Measurements from ENCODE around the gene RAPGEF1. TPM values are rescaled to one million over a fixed set of nuclear protein-coding genes. Genes with fewer than 3 reads are reported as not detected.
A peak's percentile ranks its signal among the peaks of the same experiment; 100 is the strongest.

Gene RAPGEF1
- total and polyA plus RNA-seq, 4 donors = 17.5 to 93.2 (median 54.7) TPM

DNA sequence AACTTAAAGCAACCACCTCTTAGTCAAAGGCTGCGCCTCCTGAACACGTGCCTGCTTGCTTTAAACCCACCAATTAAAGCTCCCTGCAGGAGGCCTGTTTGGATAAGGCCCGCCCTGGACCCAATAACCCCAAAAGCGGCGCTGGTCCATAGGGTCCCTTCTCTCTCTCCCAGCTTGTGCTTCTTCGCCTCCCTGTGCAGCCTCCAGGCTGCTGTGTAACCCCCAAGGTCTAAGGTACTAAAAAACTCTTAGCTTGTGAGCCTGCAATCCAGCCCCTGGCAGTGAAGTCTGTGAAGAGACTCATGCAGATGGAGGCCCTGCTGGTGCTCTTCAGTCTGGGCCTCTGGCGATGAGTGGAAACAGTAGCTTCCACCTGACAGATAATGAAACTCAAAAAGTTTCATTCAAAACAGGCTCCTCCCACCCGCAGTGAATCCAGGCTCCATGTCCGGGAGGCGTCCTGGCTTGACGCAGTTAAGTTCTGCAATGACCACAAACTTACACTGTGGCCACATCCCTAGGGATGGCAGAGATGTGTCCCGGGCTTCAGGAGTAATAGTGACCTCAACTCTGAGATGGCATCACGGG, 97.3 kb downstream of the RAPGEF1 start:
- H3K9me3 ChIP-seq (ENCODE audit: control insufficient read depth, low read length) = no peaks in the 10 kb centered on the region
- DNase-seq (no peak), ATAC-seq (ENCODE audit: low FRiP score) (no peak)
- H3K27ac ChIP-seq (ENCODE audit: low read depth in 1 of 2, low read length in 2 of 2) = peak overlapping the region in 1 of 2 donors; percentile 29
- H3K27me3 ChIP-seq (ENCODE audit: control insufficient read depth in 1 of 2, insufficient read depth in 2 of 2, low read length in 1 of 2) = no peaks in the 10 kb centered on the region
- 93 to 94% methylated on average over 13 of the region's 13 CpGs for WGBS, 2 donors
- no peak overlapping the region for H3K4me3 ChIP-seq (ENCODE audit: low read length in 2 of 2)
- intact Hi-C loops (cut with DNase I) = loop anchor here in 1 of 2 donors (5.0 kb wide), 1 partner anchor 35 kb away; no protein-coding TSS in a partner anchor
- H3K36me3 ChIP-seq (ENCODE audit: control insufficient read depth in 1 of 2, insufficient read depth in 2 of 2, low read length in 1 of 2) = peaks cover 0 to 4% of the 10 kb centered on the region in 2 donors
- peaks cover 0 to 4% of the 10 kb centered on the region in 2 donors for H3K4me1 ChIP-seq (ENCODE audit: control insufficient read depth in 1 of 2, insufficient read depth in 2 of 2, low read length in 2 of 2)

DNA sequence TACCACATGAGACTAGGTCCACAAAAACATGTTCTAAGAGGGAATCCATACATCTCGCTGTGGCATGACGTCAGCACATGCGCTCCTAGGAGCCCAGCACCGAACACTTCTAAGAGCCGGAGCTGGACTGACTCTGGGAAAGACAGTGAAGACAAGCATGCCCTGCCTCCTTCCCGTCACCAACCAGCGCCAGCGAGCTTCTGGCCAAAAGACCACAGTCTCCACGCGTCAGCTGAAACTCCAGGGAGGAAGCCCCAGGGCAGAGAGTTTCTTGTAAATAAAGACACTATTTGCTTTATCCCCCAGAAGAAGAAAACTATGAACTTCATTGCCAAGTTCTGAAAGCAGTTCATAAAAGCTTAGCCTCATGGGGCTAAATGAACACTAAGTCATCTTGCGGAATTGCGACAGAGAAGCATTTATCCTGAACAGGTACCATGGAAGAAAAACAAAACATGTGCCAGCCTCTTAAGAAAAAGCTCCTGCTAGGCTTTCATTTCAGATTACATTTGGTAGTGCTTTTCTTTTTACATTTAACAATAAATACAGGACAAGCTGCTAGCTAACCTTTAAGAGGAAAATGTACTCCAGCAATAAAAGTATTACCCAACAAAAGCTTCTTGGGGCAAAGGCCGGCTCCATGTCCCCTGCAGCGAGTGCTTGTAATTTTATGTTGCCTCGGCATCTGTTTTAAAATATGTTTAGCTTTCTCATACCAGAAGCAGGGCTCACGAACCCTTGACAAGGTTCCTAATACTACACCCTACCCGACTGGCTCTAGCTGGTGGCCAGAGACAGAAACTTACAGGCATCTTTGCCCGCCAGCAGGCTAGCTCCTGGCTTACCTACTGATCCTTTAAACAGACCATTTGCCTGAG, 98.0 kb downstream of the RAPGEF1 start:
- ATAC-seq (ENCODE audit: low FRiP score) (no peak), DNase-seq (peak in 1 of 2 donors; percentile 69)
- peaks cover 0 to 4% of the 10 kb centered on the region in 2 donors for H3K36me3 ChIP-seq (ENCODE audit: control insufficient read depth in 1 of 2, insufficient read depth in 2 of 2, low read length in 1 of 2)
- intact Hi-C loops (cut with DNase I) = loop anchor here in 1 of 2 donors (5.0 kb wide), 1 partner anchor 35 kb away; no protein-coding TSS in a partner anchor
- WGBS, 2 donors = 50 to 58% methylated on average over 18 of the region's 18 CpGs
- no peaks in the 10 kb centered on the region for H3K9me3 ChIP-seq (ENCODE audit: control insufficient read depth, low read length)
- H3K4me1 ChIP-seq (ENCODE audit: control insufficient read depth in 1 of 2, insufficient read depth in 2 of 2, low read length in 2 of 2) = peaks cover 0 to 4% of the 10 kb centered on the region in 2 donors
- H3K4me3 ChIP-seq (ENCODE audit: low read length in 2 of 2) = no peak overlapping the region
- peak overlapping the region in 1 of 2 donors; percentile 29 for H3K27ac ChIP-seq (ENCODE audit: low read depth in 1 of 2, low read length in 2 of 2)
- H3K27me3 ChIP-seq (ENCODE audit: control insufficient read depth in 1 of 2, insufficient read depth in 2 of 2, low read length in 1 of 2) = no peaks in the 10 kb centered on the region

DNA sequence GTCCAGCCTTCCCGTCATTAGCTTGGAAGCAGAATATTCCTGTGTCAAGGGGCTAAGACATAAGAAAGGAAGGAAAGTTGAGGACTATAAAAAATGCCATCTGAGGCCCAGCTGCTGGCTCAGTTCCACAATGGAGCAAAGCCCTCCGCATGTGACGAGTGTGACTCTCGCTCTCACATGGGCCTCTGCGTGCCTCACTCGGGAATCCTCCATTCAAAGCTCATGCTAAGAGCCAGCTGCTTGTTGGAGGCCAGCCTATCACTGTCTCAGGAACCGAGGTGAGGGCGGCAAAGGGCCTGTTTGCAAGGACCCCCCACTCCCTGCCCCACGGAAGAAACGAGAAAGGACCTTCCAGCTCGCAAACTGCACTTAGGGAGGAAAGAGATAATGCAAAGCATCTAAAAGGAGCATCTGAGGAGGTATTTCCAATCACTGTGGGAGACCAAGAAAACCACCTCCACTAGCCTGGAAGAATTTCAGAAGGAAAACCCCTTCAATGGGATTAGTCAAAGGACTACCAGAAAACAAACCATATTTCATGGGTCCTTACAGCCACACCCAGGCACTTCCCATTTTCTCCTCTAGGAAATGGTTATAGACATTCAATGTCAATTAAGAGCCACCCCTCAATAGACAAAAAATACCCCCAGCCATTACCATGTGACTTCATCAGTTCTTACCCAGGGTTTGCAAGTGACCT, 99.3 kb downstream of the RAPGEF1 start:
- peak in 1 of 2 donors; percentile 66 for DNase-seq

DNA sequence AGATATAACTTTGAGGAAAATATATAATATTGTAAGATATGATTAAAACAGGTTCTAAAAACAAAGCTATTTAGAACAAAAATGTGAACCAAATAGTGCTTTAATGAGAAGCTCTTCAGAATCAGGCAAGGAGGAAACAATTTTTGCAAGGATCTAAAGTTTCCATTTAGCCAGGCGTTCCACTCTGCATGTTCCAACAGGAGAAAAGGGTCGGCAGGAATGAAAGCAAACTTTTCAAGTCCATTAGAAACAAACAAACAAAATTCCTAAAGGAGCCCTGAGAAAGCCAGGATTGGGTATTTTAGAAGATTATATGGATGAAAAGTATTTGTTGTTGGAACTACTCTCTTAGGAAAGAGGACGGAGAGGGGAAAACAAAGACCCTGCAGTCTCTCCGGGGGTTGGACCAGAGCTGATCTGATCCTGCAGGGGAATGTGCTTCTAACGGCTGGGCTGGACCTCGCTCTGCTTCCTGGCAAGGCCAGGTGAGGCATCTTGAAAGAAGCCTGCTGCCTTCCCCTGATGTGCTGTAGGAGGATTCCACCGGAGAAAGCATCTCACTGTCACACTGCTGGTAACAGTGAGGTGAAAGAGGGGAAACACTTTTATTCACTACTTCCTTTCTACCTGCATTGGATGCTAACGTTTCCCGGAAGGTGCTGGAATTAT, 100.0 kb downstream of the RAPGEF1 start:
- ATAC-seq (ENCODE audit: low FRiP score) (no peak), DNase-seq (no peak)
- H3K4me1 ChIP-seq (ENCODE audit: control insufficient read depth in 1 of 2, insufficient read depth in 2 of 2, low read length in 2 of 2) = peaks cover 0 to 4% of the 10 kb centered on the region in 2 donors
- 82 to 87% methylated on average over 9 of the region's 9 CpGs for WGBS, 2 donors
- intact Hi-C loops (cut with DNase I) = loop anchor here in 1 of 2 donors (5.0 kb wide), 1 partner anchor 37 kb away; no protein-coding TSS in a partner anchor
- H3K4me3 ChIP-seq (ENCODE audit: low read length in 2 of 2) = no peak overlapping the region
- H3K27me3 ChIP-seq (ENCODE audit: control insufficient read depth in 1 of 2, insufficient read depth in 2 of 2, low read length in 1 of 2) = no peaks in the 10 kb centered on the region
- peaks cover 0 to 4% of the 10 kb centered on the region in 2 donors for H3K36me3 ChIP-seq (ENCODE audit: control insufficient read depth in 1 of 2, insufficient read depth in 2 of 2, low read length in 1 of 2)
- H3K9me3 ChIP-seq (ENCODE audit: control insufficient read depth, low read length) = no peaks in the 10 kb centered on the region
- H3K27ac ChIP-seq (ENCODE audit: low read depth in 1 of 2, low read length in 2 of 2) = no peak overlapping the region

More for the DNA sequence above, 99.3 kb downstream of the RAPGEF1 start:
- Histone ChIP-seq H3K9me3 (ENCODE audit: control insufficient read depth, low read length) (no peaks in the 10 kb centered on the region), H3K27ac (ENCODE audit: low read depth in 1 of 2, low read length in 2 of 2) (no peak overlapping the region), H3K4me3 (ENCODE audit: low read length in 2 of 2) (no peak overlapping the region), H3K36me3 (ENCODE audit: control insufficient read depth in 1 of 2, insufficient read depth in 2 of 2, low read length in 1 of 2) (peaks cover 0 to 4% of the 10 kb centered on the region in 2 donors), H3K4me1 (ENCODE audit: control insufficient read depth in 1 of 2, insufficient read depth in 2 of 2, low read length in 2 of 2) (peaks cover 0 to 4% of the 10 kb centered on the region in 2 donors), H3K27me3 (ENCODE audit: control insufficient read depth in 1 of 2, insufficient read depth in 2 of 2, low read length in 1 of 2) (no peaks in the 10 kb centered on the region)
- WGBS, 2 donors = 77 to 91% methylated on average over 11 of the region's 11 CpGs
- intact Hi-C loops (cut with DNase I) = loop anchor here in 1 of 2 donors (5.0 kb wide), 1 partner anchor 37 kb away; no protein-coding TSS in a partner anchor
- no peak for ATAC-seq (ENCODE audit: low FRiP score)

DNA sequence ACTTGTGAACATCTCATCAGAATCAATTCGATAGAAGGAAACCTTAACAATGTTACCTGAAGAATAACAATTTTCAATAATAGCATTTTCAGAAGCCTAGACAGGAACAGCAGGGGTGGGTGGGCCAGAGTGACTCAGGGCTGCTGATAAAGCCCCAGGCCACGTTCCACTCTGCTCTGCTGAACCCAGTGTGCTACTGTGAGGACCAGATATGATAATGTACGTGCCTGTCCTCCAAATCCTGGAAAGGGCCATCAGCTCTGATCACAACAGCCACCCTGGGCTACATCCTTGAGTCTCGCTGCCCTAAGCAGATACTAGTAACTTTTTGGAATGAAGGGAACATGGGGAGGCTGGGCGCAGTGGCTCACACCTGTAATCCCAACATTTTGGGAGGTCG, 103.3 kb downstream of the RAPGEF1 start:
- no peak overlapping the region for H3K4me3 ChIP-seq (ENCODE audit: low read length in 2 of 2)
- H3K27me3 ChIP-seq (ENCODE audit: control insufficient read depth in 1 of 2, insufficient read depth in 2 of 2, low read length in 1 of 2) = no peaks in the 10 kb centered on the region
- peaks cover 0 to 4% of the 10 kb centered on the region in 2 donors for H3K4me1 ChIP-seq (ENCODE audit: control insufficient read depth in 1 of 2, insufficient read depth in 2 of 2, low read length in 2 of 2)
- ATAC-seq (ENCODE audit: low FRiP score) = no peak
- peaks cover 0 to 3% of the 10 kb centered on the region in 2 donors for H3K36me3 ChIP-seq (ENCODE audit: control insufficient read depth in 1 of 2, insufficient read depth in 2 of 2, low read length in 1 of 2)
- intact Hi-C loops (cut with DNase I) = no loop called here
- WGBS, 2 donors = 87% methylated on average over 6 of the region's 6 CpGs
- no peaks in the 10 kb centered on the region for H3K9me3 ChIP-seq (ENCODE audit: control insufficient read depth, low read length)
- no peak for DNase-seq
- no peak overlapping the region for H3K27ac ChIP-seq (ENCODE audit: low read depth in 1 of 2, low read length in 2 of 2)

DNA sequence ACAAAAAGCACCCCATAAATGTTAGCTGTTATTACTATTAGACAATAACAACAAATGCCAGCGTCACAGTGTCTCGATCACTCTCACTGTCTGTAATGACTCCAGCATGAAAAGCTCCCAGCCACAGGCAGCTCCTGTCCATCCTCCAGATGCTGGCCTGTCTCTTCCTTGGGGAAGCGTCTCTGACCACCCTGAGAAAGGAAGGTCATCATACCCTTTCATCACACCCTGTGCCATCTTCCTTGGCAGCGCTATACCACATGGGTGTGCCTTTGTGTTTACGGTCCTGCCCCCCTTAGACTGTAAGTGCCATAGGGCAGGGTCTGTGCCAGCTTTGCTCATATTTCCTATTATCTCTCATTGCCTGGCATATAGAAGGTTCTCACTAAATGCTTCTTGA, 104.0 kb downstream of the RAPGEF1 start:
- no peaks in the 10 kb centered on the region for H3K9me3 ChIP-seq (ENCODE audit: control insufficient read depth, low read length)
- peak overlapping the region in 1 of 2 donors; percentile 42 for H3K27ac ChIP-seq (ENCODE audit: low read depth in 1 of 2, low read length in 2 of 2)
- 90 to 91% methylated on average over 5 of the region's 5 CpGs for WGBS, 2 donors
- H3K36me3 ChIP-seq (ENCODE audit: control insufficient read depth in 1 of 2, insufficient read depth in 2 of 2, low read length in 1 of 2) = peaks cover 0 to 3% of the 10 kb centered on the region in 2 donors
- ATAC-seq (ENCODE audit: low FRiP score) (no peak), DNase-seq (no peak)
- intact Hi-C loops (cut with DNase I) = no loop called here
- no peaks in the 10 kb centered on the region for H3K27me3 ChIP-seq (ENCODE audit: control insufficient read depth in 1 of 2, insufficient read depth in 2 of 2, low read length in 1 of 2)
- H3K4me3 ChIP-seq (ENCODE audit: low read length in 2 of 2) = no peak overlapping the region
- no peaks in the 10 kb centered on the region for H3K4me1 ChIP-seq (ENCODE audit: control insufficient read depth in 1 of 2, insufficient read depth in 2 of 2, low read length in 2 of 2)

DNA sequence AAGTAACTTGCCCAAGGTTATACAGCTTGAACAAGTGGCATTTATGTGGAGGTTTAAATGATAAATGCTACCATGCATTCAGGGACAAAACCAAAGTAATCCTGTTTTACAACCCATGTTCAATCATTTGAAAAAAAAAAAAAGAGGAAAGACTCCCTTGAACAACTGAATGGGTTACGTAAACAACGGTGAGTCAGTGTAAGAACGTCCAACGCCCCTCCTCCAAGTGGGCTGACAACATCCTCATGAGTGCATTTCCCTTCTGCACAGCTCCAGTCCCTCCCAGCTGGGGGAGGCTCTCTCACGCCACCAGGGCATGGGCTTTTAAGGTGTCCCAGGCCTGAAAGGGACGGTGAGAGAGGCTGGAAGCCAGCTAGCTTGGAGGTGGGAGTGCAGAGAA, 104.6 kb downstream of the RAPGEF1 start:
- ATAC-seq (ENCODE audit: low FRiP score) (peak; percentile 93), DNase-seq (peak; percentile 89 to 92)
- Histone ChIP-seq H3K27me3 (ENCODE audit: control insufficient read depth in 1 of 2, insufficient read depth in 2 of 2, low read length in 1 of 2) (no peaks in the 10 kb centered on the region), H3K36me3 (ENCODE audit: control insufficient read depth in 1 of 2, insufficient read depth in 2 of 2, low read length in 1 of 2) (peaks cover 0 to 3% of the 10 kb centered on the region in 2 donors), H3K4me1 (ENCODE audit: control insufficient read depth in 1 of 2, insufficient read depth in 2 of 2, low read length in 2 of 2) (no peaks in the 10 kb centered on the region), H3K27ac (ENCODE audit: low read depth in 1 of 2, low read length in 2 of 2) (no peak overlapping the region), H3K9me3 (ENCODE audit: control insufficient read depth, low read length) (no peaks in the 10 kb centered on the region), H3K4me3 (ENCODE audit: low read length in 2 of 2) (no peak overlapping the region)
- WGBS, 2 donors = 5 to 16% methylated on average over 6 of the region's 6 CpGs
- intact Hi-C loops (cut with DNase I) = no loop called here

DNA sequence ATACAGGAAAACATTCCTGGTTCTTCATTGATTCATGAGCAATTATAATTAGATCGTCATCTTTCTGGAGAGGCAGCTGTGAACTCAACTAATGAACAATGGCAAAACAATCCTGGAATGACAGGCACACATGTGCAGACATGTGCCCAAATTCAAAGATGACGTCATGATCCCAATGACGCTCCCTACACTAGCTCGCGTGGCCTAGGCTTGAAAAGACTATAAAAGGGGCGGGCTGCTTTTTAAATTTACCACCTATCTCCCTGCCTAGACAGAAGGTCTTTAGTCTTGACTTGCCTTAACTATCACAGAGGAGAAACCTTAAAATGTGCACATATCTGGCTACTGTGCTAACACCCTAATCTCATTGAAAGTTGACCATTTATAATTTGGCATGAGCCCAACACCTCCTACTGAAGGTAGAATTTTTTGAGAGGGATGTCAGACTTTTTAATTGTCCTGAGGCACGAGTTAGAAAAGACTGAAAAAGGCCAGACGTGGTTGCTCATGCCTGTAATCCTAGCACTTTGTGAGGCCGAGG, 106.3 kb downstream of the RAPGEF1 start:
- DNase-seq = no peak

More for the DNA sequence above, 106.3 kb downstream of the RAPGEF1 start:
- Histone ChIP-seq H3K9me3 (ENCODE audit: control insufficient read depth, low read length) (no peaks in the 10 kb centered on the region), H3K27me3 (ENCODE audit: control insufficient read depth in 1 of 2, insufficient read depth in 2 of 2, low read length in 1 of 2) (no peaks in the 10 kb centered on the region), H3K4me3 (ENCODE audit: low read length in 2 of 2) (no peak overlapping the region), H3K27ac (ENCODE audit: low read depth in 1 of 2, low read length in 2 of 2) (no peak overlapping the region), H3K4me1 (ENCODE audit: control insufficient read depth in 1 of 2, insufficient read depth in 2 of 2, low read length in 2 of 2) (no peaks in the 10 kb centered on the region), H3K36me3 (ENCODE audit: control insufficient read depth in 1 of 2, insufficient read depth in 2 of 2, low read length in 1 of 2) (peaks cover 0 to 3% of the 10 kb centered on the region in 2 donors)
- ATAC-seq (ENCODE audit: low FRiP score) = no peak
- intact Hi-C loops (cut with DNase I) = no loop called here
- 89 to 92% methylated on average over 9 of the region's 9 CpGs for WGBS, 2 donors
